ENCODE data around the gene GAN.

Gene GAN, protein sequence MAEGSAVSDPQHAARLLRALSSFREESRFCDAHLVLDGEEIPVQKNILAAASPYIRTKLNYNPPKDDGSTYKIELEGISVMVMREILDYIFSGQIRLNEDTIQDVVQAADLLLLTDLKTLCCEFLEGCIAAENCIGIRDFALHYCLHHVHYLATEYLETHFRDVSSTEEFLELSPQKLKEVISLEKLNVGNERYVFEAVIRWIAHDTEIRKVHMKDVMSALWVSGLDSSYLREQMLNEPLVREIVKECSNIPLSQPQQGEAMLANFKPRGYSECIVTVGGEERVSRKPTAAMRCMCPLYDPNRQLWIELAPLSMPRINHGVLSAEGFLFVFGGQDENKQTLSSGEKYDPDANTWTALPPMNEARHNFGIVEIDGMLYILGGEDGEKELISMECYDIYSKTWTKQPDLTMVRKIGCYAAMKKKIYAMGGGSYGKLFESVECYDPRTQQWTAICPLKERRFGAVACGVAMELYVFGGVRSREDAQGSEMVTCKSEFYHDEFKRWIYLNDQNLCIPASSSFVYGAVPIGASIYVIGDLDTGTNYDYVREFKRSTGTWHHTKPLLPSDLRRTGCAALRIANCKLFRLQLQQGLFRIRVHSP

DNA sequence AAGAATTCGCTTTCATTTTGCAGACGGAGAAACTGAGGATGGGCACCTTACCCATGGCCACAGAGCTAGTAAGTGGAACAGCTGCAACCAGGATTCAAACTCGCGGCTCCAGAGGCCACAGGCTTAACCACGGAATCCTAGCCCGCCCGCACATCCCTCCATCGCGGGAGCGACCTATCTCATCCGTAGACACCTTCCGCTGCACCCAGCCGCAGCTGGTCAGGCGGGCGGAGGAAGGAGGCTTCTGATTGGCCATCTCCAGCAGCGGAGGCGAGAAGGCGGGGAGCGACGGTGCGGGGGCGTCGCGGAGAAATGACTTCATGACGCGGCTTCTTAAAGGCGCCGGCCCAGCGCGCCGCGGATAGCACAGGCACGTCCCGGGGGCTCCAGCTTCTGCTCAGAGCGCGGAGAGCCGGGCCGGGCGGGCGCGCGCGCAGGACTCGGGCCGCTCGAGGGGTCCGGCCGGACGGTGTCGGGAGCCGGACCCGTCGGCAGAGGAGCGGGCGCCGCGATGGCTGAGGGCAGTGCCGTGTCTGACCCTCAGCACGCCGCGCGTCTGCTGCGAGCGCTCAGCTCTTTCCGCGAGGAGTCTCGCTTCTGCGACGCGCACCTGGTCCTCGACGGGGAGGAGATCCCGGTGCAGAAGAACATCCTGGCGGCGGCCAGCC is at the start of gene GAN:
Gene GAN, plus strand, starts transcription at position 360 of the 668 bp plus-strand sequence. Its CDS starts 152 bp downstream, at position 512.
- peak; percentile 91 for DNase-seq

DNA sequence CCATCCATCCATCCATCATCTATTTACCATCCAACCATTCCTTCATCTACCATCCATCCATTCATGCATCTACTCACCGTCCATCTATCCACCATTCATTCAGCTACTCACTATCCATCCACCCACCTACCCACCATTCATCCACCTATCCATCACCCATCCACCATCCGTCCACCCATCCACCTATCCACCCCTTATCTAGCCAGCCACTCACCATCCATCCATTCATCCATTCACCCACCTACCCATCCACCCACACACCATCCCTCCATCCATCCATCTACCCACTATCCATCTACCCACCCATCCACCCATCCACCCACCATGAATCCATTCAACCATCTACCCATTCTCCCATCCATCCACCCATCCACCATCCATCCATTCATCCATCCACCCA is 49.7 kb upstream of the GAN start:
- no peak for DNase-seq

DNA sequence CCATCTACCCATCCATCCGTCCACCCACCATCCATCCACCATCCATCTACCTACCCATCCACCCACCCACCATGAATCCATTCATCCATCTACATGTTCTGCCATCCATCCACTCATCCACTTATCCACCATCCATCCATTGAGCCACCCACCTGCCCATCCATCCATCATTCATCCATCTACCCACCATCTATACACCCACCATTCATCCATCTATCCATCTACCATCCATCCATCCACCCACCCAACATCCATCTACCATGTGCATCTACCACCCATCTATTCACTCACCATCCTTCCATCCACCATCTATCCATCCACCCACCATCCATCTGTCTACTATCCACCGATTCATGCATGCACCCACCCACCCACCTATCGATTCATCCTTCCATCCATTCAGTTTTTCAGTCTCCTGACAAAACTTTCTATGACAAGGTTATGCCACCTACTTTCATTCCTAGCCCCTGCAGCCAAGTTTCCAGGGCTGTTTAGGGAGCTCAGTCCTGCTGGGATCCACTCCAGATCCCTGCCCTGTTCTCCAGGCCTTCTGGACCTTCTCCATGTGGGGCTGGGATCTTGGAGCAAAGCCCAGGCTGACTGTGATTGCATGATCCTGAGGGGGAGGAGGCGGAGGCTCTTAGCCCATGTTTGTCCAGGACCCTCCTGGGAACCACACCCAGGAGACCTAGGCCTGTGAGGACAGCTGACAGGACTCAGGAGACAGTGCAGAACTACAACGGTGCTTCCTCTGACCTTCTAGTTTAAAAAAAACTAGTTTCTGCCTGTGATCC is 48.9 kb upstream of the GAN start:
- DNase-seq, result no peak

DNA sequence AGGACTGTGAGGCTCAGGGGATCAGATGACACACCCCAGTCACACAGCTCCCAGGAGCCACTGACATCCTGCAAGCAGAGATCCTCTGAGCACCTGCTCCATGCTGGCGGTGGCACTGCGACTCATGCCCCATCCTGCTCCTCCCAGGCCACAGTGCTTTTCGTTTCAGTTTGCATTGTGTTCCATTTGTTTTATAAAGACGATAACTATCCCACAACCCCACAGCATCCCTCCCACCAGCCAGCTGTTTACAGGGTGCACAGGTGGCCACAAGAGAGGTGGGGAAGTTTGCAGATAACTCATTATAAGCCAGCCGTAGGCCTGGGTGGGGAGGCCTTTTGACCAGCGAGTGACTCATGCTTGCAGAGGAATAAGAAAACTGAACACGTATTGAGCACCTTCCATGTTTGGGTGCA is 48.1 kb upstream of the GAN start:
- no peak for DNase-seq

DNA sequence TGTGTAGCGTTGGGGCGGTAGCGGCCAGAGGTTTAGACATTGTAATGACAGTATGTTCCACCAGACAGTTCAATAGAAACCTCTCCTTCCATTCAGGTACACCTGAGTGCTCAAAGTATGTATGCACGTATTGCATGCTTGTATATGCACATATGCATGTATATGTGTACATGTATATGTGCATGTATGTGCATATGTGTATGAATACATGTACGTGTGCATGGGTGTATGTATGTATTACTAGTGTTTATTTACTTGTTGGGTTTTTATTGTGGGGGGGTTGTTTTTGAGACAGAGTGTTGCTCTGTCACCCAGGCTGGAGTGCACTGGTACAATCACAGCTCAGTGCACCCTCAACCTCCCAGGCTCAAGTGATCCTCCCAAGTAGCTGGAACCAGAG is 46.3 kb upstream of the GAN start:
- DNase-seq, result no peak

DNA sequence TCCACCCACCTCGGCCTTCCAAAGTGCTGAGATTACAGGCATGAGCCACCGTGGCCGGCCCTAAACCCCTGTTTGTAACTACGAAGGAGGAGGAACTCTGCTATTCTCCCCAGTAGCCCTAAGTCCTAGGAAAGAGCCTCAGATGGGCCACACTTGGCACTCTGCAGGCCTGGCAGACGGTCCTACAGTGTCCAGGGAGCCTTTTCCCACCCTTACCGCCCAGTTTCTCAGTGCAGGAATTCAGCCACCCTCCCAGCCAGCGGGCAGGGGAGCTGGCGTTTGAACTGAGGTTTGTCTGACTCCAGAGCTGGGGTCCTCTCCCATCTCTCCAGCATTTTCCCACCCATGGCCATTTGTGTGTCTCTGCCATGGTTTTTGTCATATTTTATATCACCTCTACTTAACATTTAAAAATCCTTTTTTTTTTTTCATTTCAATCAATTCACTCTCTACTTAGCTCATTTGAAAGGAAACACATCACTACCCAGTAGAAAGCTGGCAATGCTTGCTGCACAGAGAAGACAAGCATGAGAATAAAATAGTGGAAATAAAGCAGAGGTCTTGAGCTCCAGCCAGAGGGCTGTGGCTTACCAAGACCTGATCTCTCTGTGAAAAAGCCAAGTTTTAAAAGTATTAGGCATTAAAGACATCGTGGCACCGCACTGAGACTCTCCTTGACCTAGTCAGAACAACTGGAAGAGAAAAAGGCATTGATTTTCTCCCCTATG is 41.4 kb upstream of the GAN start:
- DNase-seq, result no peak

DNA sequence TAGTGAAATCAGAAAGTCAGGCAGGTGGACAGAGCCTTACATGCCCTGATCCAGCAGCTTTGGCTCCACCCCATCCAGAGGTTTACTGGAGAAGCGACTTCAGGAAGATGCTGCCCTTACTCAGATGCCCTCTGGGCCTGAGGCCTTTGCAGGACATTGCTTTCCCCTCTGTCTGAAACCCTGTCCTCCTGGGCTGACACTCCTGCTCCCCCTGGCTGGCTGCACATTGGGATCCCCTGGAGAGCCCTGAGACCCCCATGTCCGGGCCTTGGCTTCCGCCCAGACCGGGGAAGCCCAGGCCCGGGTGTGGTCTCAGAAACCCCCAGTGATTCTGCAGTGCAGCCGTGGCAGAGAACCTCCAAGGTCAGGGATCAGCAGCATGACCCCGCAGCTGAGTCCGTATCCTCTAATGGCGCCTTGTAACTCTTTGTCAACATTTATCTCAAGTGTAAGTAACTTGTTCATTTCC is 39.7 kb upstream of the GAN start:
- DNase-seq, result no peak

DNA sequence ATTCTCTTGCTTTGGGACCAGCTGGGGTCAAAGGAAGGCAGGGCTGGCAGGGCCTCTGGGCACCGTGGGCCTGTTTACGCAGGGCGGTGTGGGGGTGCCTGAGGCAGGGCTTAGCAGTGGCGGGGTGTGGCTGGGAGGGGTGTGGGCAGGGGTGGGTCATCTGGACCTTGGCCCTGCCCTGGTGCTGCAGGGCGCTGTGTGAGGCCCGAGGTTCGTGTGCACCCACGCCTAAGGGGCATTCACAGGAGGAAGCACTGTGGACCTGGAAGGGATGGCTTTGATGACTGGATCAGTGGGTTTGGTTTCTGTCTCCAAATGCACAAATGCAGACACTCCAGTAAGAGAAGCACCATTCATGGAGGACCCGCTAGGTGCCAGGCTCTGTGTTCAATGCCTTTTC is 39.0 kb upstream of the GAN start:
- DNase-seq, result no peak

DNA sequence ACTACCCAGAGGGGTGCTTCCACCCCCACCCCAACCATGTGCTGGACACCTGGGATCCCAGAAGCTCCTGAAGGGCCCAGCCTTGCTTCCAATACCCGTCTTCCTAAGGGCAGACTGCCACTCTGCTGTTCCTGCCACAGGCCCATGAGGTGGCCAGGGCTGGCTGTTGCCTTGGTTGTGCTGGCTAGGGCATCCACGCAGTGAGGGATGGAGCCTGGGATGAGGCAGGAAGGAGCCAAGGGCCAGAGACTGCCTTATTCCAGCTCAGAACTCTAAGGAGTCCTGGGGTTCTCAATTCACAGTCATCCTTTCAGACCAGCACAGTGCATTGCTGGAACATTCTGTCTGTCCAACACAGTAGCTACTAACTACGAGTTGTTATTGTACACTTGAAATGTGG is 38.4 kb upstream of the GAN start:
- no peak for DNase-seq

DNA sequence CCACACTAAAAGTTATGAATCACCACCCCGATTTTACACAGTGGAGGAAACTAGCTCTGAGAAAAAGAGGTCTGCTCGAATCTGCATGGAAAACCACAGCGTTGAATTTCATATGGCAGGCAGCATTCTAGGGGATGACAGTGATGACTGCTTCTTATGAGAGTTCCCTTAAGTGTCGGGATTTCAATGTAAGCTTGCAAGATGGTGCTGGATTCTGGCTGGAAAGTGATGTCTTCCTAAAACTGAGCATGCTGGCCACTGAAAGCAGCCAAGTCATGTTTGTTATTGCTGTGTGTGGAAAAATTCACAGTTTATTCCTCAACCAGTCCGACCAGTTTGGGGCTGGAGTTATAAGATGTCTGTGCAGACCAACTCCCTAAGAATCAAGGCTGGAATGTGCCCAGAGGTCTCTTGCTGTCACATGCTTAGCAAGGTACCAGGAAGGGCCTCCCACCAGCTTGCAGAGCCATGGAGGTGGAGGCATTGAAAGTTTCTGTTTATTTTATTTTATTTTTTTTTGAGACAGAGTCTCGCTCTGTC is 37.2 kb upstream of the GAN start:
- DNase-seq, result no peak

DNA sequence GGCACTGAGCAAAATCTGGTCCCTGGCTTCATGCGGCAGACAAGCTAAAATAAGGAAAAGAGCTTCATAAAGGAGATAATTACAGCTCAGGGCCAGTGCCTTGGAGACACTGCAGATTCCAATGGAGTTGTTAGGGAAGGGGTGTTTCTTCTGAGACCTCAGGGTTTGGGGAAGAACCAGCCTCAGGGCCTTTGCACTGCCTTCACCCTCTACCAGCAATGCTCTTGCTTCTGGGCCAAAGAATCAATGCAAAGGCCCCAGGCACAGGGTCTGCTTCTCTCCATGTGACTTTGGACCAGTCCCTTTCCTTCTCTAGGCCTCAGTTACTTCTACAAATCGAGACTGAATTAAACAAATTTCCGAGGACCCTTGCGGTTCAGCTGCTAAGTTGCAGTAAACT is 36.2 kb upstream of the GAN start:
- no peak for DNase-seq

DNA sequence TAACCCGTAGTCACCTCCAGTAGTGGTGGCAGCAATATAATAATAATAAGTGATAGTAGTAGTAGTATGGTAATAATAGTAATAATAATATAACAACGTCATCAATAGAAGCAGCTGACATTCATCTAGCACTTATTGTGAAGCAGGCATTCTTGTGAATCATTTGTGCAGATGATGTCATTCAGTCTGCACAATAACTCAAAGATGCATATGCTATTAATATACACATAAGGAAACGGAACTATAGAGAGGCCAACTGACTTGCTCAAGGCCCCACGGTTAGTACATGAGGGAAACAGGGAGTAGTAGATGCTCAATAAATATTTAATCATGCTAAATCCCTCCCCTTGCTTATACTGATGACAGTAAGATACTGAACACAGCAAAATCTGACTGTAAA is 35.4 kb upstream of the GAN start:
- DNase-seq, result no peak

DNA sequence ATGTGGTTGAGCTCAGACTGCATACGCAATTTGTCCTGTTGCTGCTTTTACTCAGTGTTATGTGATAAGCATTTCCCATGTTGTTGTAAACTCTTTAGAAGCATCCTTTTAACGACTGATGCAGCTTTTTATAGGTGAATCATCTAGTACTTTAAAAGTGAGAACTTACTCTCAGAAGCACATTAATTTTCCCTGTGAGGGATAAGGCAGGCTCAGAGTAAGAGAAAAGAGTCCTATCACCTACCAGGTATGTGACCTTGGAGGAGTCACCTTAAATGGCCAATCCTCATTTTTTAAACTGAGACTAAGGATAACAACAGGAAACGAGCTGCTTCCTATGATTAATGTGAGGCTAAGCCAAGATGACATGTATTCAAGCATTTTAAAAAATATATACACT is 34.4 kb upstream of the GAN start:
- no peak for DNase-seq

DNA sequence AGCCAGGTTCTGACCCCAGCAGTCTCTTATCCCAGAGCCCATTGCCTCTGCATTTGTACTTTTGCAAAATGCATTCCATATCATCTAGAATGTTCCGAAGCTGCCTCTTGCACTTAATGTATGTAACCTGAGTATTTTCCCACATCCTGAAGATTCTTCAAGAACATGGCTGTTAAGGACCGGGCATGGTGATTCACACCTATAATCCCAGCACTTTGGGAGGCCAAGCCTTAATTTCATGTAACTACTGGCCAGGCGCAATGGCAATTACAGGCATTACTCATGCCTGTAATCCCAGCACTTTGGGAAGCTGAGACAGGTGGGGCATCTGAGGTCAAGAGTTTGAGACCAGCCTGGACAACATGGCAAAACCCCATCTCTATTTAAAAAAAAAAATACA is 31.7 kb upstream of the GAN start:
- DNase-seq, result no peak

DNA sequence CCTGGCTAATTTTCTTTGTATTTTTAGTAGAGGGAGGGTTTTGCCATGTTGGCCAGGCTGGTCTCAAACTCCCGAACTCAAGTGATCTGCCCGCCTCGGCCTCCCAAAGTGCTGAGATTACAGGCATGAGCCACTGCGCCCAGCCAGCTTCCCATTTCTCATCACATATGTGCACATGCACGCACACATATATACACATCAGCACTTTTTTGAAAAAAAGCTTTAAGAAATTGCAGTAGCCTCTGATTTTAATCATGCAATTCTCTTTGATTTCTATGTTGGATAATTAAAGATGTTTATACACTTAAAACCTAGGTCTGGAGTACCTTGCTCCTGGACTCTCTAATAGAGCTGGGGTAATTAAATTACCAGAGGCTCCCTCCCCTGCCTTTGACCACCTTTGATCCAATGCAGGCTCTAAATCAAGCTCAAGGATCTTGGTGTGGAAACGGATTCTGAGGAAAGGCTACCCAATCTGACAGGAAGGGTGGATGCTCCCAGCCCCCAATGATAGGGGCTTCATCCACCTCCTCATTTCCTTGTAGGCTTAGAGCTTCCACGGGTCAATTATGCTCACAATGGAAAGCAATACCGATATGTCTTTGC is 29.7 kb upstream of the GAN start:
- DNase-seq, result no peak

DNA sequence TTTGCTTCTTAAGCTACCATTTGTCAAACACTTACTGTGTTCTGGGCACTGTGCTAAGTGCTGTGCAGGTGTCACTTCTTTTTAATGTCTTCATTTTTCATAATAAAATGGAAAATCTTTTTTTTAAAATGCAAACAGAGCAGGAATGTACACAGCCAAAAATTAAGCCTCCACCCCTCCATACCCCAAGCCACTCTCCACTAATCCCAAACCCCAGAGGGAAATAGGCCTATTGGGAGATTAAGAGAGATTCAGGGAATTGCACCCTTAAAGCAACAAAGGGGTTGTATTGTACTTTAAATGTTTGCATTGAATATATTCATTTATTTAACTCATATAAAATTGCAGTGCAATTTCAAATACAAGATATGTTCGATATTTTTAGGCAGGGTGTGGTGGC is 28.6 kb upstream of the GAN start:
- no peak for DNase-seq

DNA sequence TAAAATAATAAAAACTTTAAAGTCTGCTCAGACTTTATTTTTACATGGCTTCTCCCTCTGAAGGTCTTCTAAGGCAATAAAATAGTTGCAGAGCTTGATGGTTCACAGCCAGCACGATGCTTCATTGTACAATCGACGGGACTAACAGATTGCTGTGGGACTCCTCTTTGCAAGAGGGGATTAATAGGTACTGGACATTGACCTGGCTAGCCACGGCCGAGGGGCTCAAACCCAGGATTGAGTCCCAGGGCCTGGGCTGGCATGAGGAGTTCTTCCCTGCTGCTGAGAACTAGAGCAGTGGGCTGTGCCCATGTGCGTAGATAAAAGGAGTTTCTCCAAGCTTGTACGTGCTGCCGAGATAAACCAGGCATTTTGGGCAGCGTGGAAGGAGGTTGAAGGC is 23.6 kb upstream of the GAN start:
- DNase-seq, result no peak

DNA sequence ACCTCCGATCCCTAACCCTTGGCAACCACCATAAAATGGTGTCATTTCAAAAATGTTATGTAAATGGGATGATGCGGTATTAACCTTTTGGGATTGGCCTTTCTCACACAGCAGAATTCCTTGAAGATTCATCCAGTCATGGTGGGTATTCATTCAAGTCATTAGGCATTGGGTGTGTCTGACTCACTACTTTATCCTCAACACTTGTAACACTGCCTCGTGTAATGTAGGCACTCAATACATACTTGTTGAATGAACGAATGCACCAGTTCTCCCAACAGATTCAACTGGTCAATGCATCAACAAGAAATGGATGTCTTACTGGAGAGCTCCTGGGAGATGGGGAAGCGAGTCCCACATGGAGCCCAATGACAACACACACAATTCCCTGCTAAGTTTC is 21.8 kb upstream of the GAN start:
- no peak for DNase-seq

DNA sequence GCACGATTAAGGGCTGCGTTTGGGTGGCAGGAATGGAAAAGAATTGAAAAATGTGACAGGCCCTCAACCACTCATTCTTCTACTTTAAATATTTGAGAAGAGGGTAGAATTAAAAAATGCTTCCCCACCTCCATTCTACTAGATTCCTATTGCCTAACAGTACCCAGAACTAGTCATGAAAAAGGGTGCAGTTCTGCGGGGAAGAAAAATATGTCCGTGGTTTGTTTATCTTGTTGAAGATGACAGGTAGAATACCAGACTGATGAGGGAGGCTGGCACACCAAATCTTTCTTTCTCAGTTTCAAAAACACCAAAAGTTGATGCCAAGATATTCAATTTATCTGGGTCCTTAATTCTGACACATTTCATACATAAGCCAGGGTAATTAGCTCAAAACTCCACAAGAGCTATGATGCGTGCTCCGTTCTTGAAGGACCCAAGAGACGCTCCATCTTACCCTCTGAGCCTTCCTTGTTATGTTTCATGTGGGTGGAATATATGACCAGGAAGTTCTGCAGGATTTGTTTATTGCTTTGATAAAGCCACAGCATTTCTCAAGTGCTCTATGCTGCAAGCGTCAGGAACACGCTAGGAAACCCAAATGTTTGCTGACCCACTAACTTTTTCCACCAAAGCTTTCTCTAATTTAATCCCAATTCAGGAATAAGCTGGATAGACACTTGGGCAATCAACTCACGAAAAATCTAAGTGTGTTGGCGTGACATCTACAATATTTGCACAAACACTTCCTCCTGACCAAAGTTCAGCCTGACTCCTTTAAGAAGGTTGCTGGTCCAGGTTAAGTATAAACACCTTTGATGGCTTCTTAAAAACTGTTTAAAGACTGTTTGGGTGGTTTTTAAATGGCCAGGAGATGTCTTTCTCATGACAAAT is 20.6 kb upstream of the GAN start:
- DNase-seq, result no peak

DNA sequence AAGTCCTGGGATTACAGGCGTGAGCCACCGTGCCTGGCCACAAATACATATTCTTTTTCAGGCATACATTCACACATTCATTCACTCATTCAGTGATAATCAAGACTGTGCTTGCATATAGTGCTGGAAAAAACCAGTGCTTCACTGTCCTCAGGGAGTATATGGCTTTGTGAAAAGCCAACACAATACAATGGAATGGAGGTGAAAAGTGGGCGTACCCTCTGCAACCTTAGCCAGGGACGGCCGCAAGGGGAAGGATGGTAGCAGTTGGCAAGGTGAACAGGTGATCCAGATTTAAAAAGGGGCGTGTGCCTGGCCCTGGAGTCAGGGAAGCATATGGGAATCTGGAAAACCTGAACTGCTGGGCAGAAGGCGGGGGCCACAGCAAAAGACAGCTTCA is 18.1 kb upstream of the GAN start:
- no peak for DNase-seq

DNA sequence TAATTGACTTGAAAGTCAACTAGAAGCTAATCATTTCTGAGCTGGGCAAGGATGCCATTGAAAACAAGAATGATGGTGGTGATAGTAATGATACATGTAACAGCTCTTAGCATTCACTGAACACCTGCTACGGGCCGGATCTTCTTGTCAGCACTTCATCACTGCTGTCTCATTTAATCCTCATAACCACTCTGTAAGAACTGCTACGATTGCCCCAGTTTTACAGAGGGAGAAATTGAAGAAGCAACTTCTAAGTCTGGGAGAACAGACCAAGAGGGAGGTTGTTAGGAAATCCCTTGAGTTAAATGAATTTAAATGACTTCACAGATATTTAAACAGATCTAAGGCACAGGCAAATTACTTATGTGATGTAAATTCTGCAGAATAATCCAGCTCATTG is 7.0 kb upstream of the GAN start:
- DNase-seq, result no peak

Measured in activated T-cell treated with anti-CD3 and anti-CD28 coated beads for 4 hours (primary cell).